ENCODE data around the gene STYXL1. TPM values are rescaled to one million over a fixed set of nuclear protein-coding genes. Genes with fewer than 3 reads are reported as not detected.
"Not testable (repeated sequence)": the region's sequence is repeated elsewhere in the genome, so short reads cannot be mapped to it uniquely, and the experiment has no call there.

Gene STYXL1
- total and polyA plus RNA-seq, 9 donors = 15.2 to 29.7 (median 21.3) TPM

GRCh38 chr7:76040126-76040525 lies 7.7 kb downstream of the STYXL1 start:
- Histone ChIP-seq H3K27ac (ENCODE audit: low read length) (no peak overlapping the region), H3K4me1 (ENCODE audit: control insufficient read depth, insufficient read depth, low read length) (no peaks in the 10 kb centered on the region), H3K27me3 (ENCODE audit: control insufficient read depth, insufficient read depth, low read length) (no peaks in the 10 kb centered on the region), H3K9me3 (replicated peaks; ENCODE audit: control insufficient read depth, low read depth, low read length) (no peaks in the 10 kb centered on the region), H3K4me3 (ENCODE audit: low read length) (no peak overlapping the region), H3K36me3 (ENCODE audit: control insufficient read depth, insufficient read depth, low read length) (peaks cover 5% of the 10 kb centered on the region)
- DNase-seq = no peak
- WGBS (ENCODE audit: insufficient coverage) = 60% methylated on average over 6 of the region's 6 CpGs

- Histone ChIP-seq H3K36me3 (ENCODE audit: control insufficient read depth, insufficient read depth, low read length) (peaks cover 3% of the 10 kb centered on the region), H3K27me3 (ENCODE audit: control insufficient read depth, insufficient read depth, low read length) (no peaks in the 10 kb centered on the region), H3K9me3 (replicated peaks; ENCODE audit: control insufficient read depth, low read depth, low read length) (no peaks in the 10 kb centered on the region), H3K27ac (ENCODE audit: low read length) (no peak overlapping the region), H3K4me3 (ENCODE audit: low read length) (no peak overlapping the region), H3K4me1 (ENCODE audit: control insufficient read depth, insufficient read depth, low read length) (no peaks in the 10 kb centered on the region)
- WGBS (ENCODE audit: insufficient coverage) = 100% methylated on average over 1 of the region's 5 CpGs
- DNase-seq = peak; percentile 79
Observed at GRCh38 chr7:76037310-76037709, 10.5 kb downstream of the STYXL1 start.

- Histone ChIP-seq H3K9me3 (replicated peaks; ENCODE audit: control insufficient read depth, low read depth, low read length) (no peaks in the 10 kb centered on the region), H3K27ac (ENCODE audit: low read length) (no peak overlapping the region), H3K36me3 (ENCODE audit: control insufficient read depth, insufficient read depth, low read length) (peaks cover 11% of the 10 kb centered on the region), H3K4me3 (ENCODE audit: low read length) (no peak overlapping the region), H3K27me3 (ENCODE audit: control insufficient read depth, insufficient read depth, low read length) (no peaks in the 10 kb centered on the region), H3K4me1 (ENCODE audit: control insufficient read depth, insufficient read depth, low read length) (no peaks in the 10 kb centered on the region)
- 57% methylated on average over 1 of the region's 1 CpG for WGBS (ENCODE audit: insufficient coverage)
- no peak for DNase-seq
Observed at GRCh38 chr7:76031964-76032363, 15.8 kb downstream of the STYXL1 start.

GRCh38 chr7:76029682-76030081 lies 18.1 kb downstream of the STYXL1 start:
- WGBS (ENCODE audit: insufficient coverage) = no CpG with 5 or more reads among the region's 7 CpGs
- H3K4me3 ChIP-seq (ENCODE audit: low read length); H3K4me1 ChIP-seq (ENCODE audit: control insufficient read depth, insufficient read depth, low read length); DNase-seq; H3K27me3 ChIP-seq (ENCODE audit: control insufficient read depth, insufficient read depth, low read length); H3K9me3 ChIP-seq (replicated peaks; ENCODE audit: control insufficient read depth, low read depth, low read length); H3K27ac ChIP-seq (ENCODE audit: low read length): not testable (repeated sequence)
- H3K36me3 ChIP-seq (ENCODE audit: control insufficient read depth, insufficient read depth, low read length) = peaks cover 17% of the 10 kb centered on the region

- WGBS (ENCODE audit: insufficient coverage) = 20% methylated on average over 3 of the region's 4 CpGs
- Histone ChIP-seq H3K27ac (ENCODE audit: low read length) (no peak overlapping the region), H3K9me3 (replicated peaks; ENCODE audit: control insufficient read depth, low read depth, low read length) (no peaks in the 10 kb centered on the region), H3K27me3 (ENCODE audit: control insufficient read depth, insufficient read depth, low read length) (no peaks in the 10 kb centered on the region), H3K36me3 (ENCODE audit: control insufficient read depth, insufficient read depth, low read length) (peaks cover 32% of the 10 kb centered on the region), H3K4me3 (ENCODE audit: low read length) (no peak overlapping the region), H3K4me1 (ENCODE audit: control insufficient read depth, insufficient read depth, low read length) (peaks cover 6% of the 10 kb centered on the region)
- DNase-seq = peak; percentile 60
Observed at GRCh38 chr7:76023002-76023401, 24.8 kb downstream of the STYXL1 start.

GRCh38 chr7:76022026-76022780 lies 25.6 kb downstream of the STYXL1 start:
- Histone ChIP-seq H3K36me3 (ENCODE audit: control insufficient read depth, insufficient read depth, low read length) (peaks cover 31% of the 10 kb centered on the region), H3K27me3 (ENCODE audit: control insufficient read depth, insufficient read depth, low read length) (no peaks in the 10 kb centered on the region), H3K27ac (ENCODE audit: low read length) (no peak overlapping the region), H3K4me1 (ENCODE audit: control insufficient read depth, insufficient read depth, low read length) (peaks cover 6% of the 10 kb centered on the region), H3K9me3 (replicated peaks; ENCODE audit: control insufficient read depth, low read depth, low read length) (no peaks in the 10 kb centered on the region), H3K4me3 (ENCODE audit: low read length) (no peak overlapping the region)
- no CpG with 5 or more reads among the region's 7 CpGs for WGBS (ENCODE audit: insufficient coverage)
- DNase-seq = no peak

GRCh38 chr7:76020031-76020714 lies 27.6 kb downstream of the STYXL1 start:
- WGBS (ENCODE audit: insufficient coverage) = 30% methylated on average over 2 of the region's 6 CpGs
- Histone ChIP-seq H3K27me3 (ENCODE audit: control insufficient read depth, insufficient read depth, low read length) (no peaks in the 10 kb centered on the region), H3K4me1 (ENCODE audit: control insufficient read depth, insufficient read depth, low read length) (peaks cover 6% of the 10 kb centered on the region), H3K27ac (ENCODE audit: low read length) (no peak overlapping the region), H3K36me3 (ENCODE audit: control insufficient read depth, insufficient read depth, low read length) (peaks cover 22% of the 10 kb centered on the region), H3K9me3 (replicated peaks; ENCODE audit: control insufficient read depth, low read depth, low read length) (no peaks in the 10 kb centered on the region), H3K4me3 (ENCODE audit: low read length) (no peak overlapping the region)
- peak; percentile 84 for DNase-seq

GRCh38 chr7:76018520-76018919 lies 29.3 kb downstream of the STYXL1 start:
- H3K4me1 ChIP-seq (ENCODE audit: control insufficient read depth, insufficient read depth, low read length); H3K9me3 ChIP-seq (replicated peaks; ENCODE audit: control insufficient read depth, low read depth, low read length); H3K27me3 ChIP-seq (ENCODE audit: control insufficient read depth, insufficient read depth, low read length); H3K4me3 ChIP-seq (ENCODE audit: low read length); H3K27ac ChIP-seq (ENCODE audit: low read length); DNase-seq: not testable (repeated sequence)
- H3K36me3 ChIP-seq (ENCODE audit: control insufficient read depth, insufficient read depth, low read length) = peaks cover 23% of the 10 kb centered on the region
- WGBS (ENCODE audit: insufficient coverage) = 100% methylated on average over 1 of the region's 4 CpGs

GRCh38 chr7:76016191-76016947 lies 31.4 kb downstream of the STYXL1 start:
- no peaks in the 10 kb centered on the region for H3K9me3 ChIP-seq (replicated peaks; ENCODE audit: control insufficient read depth, low read depth, low read length)
- no CpG with 5 or more reads among the region's 13 CpGs for WGBS (ENCODE audit: insufficient coverage)
- no peak overlapping the region for H3K27ac ChIP-seq (ENCODE audit: low read length)

GRCh38 chr7:76011442-76011861 lies 36.3 kb downstream of the STYXL1 start:
- Histone ChIP-seq H3K9me3 (replicated peaks; ENCODE audit: control insufficient read depth, low read depth, low read length) (no peaks in the 10 kb centered on the region), H3K27ac (ENCODE audit: low read length) (peak overlapping the region; percentile 59), H3K36me3 (ENCODE audit: control insufficient read depth, insufficient read depth, low read length) (peaks cover 4% of the 10 kb centered on the region), H3K4me1 (ENCODE audit: control insufficient read depth, insufficient read depth, low read length) (peaks cover 23% of the 10 kb centered on the region), H3K27me3 (ENCODE audit: control insufficient read depth, insufficient read depth, low read length) (no peaks in the 10 kb centered on the region), H3K4me3 (ENCODE audit: low read length) (no peak overlapping the region)
- DNase-seq = peak; percentile 93
- WGBS (ENCODE audit: insufficient coverage) = 3% methylated on average over 4 of the region's 8 CpGs

More at GRCh38 chr7:76016191-76016947, 31.4 kb downstream of the STYXL1 start:
- Histone ChIP-seq H3K4me1 (ENCODE audit: control insufficient read depth, insufficient read depth, low read length) (peaks cover 13% of the 10 kb centered on the region), H3K27me3 (ENCODE audit: control insufficient read depth, insufficient read depth, low read length) (no peaks in the 10 kb centered on the region), H3K36me3 (ENCODE audit: control insufficient read depth, insufficient read depth, low read length) (peaks cover 14% of the 10 kb centered on the region), H3K4me3 (ENCODE audit: low read length) (no peak overlapping the region)
- DNase-seq = no peak

Data from muscle of leg (tissue), 11 donors.